ENCODE results near the gene CAMKK1. TPM values are rescaled to one million over a fixed set of nuclear protein-coding genes. Genes with fewer than 3 reads are reported as not detected.
A peak's percentile ranks its signal among the peaks of the same experiment; 100 is the strongest.

Gene CAMKK1
- total and polyA plus RNA-seq, 2 donors (not counting 3 experiments of a cell fraction or from before 2014, with no cell fraction given) = 4.5 to 6.1 TPM

- dilution Hi-C loops (cut with MboI; ENCODE audit: extremely low pct_ligation_motif_present, low sequenced_read_pairs) (no loop called here), intact Hi-C loops (cut with micrococcal nuclease) (no loop called here)
- no peaks in the 10 kb centered on the region for H3K9me3 ChIP-seq (replicated peaks; ENCODE audit: control insufficient read depth, insufficient read depth, low read length)
- no peaks in the 10 kb centered on the region for H4K20me1 ChIP-seq (replicated peaks; ENCODE audit: control insufficient read depth, extremely low read depth, insufficient read depth, low read length)
- H2AFZ ChIP-seq (ENCODE audit: low read depth, low read length) = no peak overlapping the region
- BruUV-seq (replicated peaks) = no TSS peak
- peak overlapping the region; percentile 72 for H3K27ac ChIP-seq (ENCODE audit: insufficient read depth, low read depth, low read length)
- ChIA-PET CTCF (interaction anchor here (0.9 to 9.2 kb wide), 4 partner anchors 20 to 45 kb away, joined by 4 to 82 read pairs (median 12); partner anchors contain the start of gene NCBP3), POLR2A (no interaction called here)
- H3K79me2 ChIP-seq (ENCODE audit: control insufficient read depth, insufficient read depth, low read length) = peaks cover 21% of the 10 kb centered on the region
- H3K4me1 ChIP-seq (ENCODE audit: control insufficient read depth, extremely low read depth, insufficient read depth, low read length) = peaks cover 73% of the 10 kb centered on the region
- H3K27me3 ChIP-seq (ENCODE audit: control insufficient read depth in 2 of 2, insufficient read depth in 2 of 2, low read length in 2 of 2) = no peaks in the 10 kb centered on the region
- H3K9me1 ChIP-seq (replicated peaks; ENCODE audit: control insufficient read depth, extremely low read depth, insufficient read depth, low read length) = no peaks in the 10 kb centered on the region
- DNase-seq (ENCODE audit: low read depth, low spot score) (no peak), FAIRE-seq (no peak)
- TF ChIP-seq POLR2AphosphoS5 (IDR thresholded peaks at IDR 0.05; ENCODE audit: insufficient read depth, low read depth, low read length) (no peak), GATA2 (IDR thresholded peaks at IDR 0.05; ENCODE audit: insufficient read depth, insufficient read length, low read depth, low read length) (no peak), CTCF (IDR thresholded peaks at IDR 0.05; ENCODE audit: extremely low read depth in 1 of 2, insufficient read depth in 1 of 2, low read depth in 1 of 2, low read length in 2 of 2) (no peak), JUN (IDR thresholded peaks at IDR 0.05; ENCODE audit: borderline replicate concordance, insufficient read depth, insufficient read length, low read depth) (no peak), FOS (IDR thresholded peaks at IDR 0.05; ENCODE audit: borderline replicate concordance, insufficient read depth, low read length) (no peak), EZH2 (IDR thresholded peaks at IDR 0.05; ENCODE audit: borderline replicate concordance, low read depth, low read length, severe bottlenecking) (no peak), POLR2A (IDR thresholded peaks at IDR 0.05; ENCODE audit: low read depth, low read length) (no peak), MYC (IDR thresholded peaks at IDR 0.05; ENCODE audit: low read depth, low read length) (no peak)
- TF ChIP-seq, protein P1, sequence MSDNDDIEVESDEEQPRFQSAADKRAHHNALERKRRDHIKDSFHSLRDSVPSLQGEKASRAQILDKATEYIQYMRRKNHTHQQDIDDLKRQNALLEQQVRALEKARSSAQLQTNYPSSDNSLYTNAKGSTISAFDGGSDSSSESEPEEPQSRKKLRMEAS (IDR thresholded peaks at IDR 0.05; ENCODE audit: insufficient read depth, insufficient read length) = no peak
- H3K4me2 ChIP-seq (ENCODE audit: insufficient read depth, low read length) = no peak overlapping the region
- no peak overlapping the region for H3K4me3 ChIP-seq (replicated peaks in 1 of 3; ENCODE audit: insufficient read depth in 1 of 3, low read depth in 1 of 3, low read length in 3 of 3)
- H3K9ac ChIP-seq (replicated peaks; ENCODE audit: extremely low read depth, insufficient read depth, low read length) = no peak overlapping the region
- H3K36me3 ChIP-seq (ENCODE audit: control insufficient read depth in 2 of 2, extremely low read depth in 1 of 2, insufficient read depth in 2 of 2, low read length in 2 of 2) = no peaks in the 10 kb centered on the region
Observed at GRCh38 chr17:3890878-3891219, 2.0 kb downstream of the CAMKK1 start.

All from endothelial cell of umbilical vein (primary cell).